IPS-NIHi11 (cell line): ENCODE measurements around the gene PIGB.
"Not testable (repeated sequence)": the region's sequence is repeated elsewhere in the genome, so short reads cannot be mapped to it uniquely, and the experiment has no call there.

Experiments
- DNase-seq: peaks from one replicate; pipeline ENCODE4 v3.0.0; 2012; ENCODE audit warnings: mixed read lengths, low spot score

The PIGB gene

GRCh38 chr15:55318588-55319494 is at the start of gene PIGB, which contains the start of gene PIGBOS1:
TSS of gene PIGB (plus strand) at chr15:55319222. CDS start at chr15:55319251, 29 bp downstream.
TSS of gene PIGBOS1 (minus strand) at chr15:55319123. CDS start at chr15:55317792, 1,331 bp downstream.
- peak; percentile 84 for DNase-seq

DNA sequence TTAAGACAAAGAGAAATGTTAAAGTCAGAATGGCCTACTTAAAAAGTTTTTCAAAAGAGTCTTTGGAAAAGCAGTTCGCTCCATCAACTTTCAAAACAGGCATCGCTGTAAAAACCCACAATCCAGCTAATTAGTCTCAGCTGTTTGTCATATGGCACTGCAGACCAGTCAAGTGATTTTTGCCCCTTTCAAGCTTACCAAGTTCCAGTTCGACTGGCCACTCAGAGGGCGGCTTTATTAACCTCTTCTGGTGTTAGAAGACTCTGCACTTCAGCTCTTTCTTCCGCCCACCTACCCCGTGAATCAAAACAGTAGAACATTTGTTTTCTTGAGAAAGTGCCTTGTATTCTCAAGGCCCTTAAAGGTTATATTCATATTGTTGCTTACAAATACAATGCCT is 48.7 kb upstream of the PIGB start:
- no peak for DNase-seq

DNA sequence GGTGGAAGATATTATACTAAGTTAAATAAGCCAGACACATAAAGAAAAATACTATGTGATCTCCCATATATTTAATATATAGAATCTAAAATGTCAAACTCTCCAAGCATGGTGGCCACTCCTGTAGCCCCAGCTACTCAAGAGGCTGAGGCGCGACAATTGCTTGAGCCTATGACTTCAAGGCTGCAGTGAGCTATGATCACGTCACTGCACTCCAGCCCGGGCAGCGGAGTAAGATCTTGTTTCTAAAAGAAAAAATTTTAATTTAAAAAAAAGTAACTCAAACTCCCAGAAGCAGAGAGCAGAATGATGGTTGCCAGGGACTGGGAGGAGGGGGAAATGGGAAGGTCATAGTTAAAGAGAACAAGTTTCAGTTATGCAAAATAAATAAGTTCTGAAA is 42.7 kb upstream of the PIGB start:
- no peak for DNase-seq

- DNase-seq, result no peak
Measured at GRCh38 chr15:55277116-55277564, 41.9 kb upstream of the PIGB start.

DNA sequence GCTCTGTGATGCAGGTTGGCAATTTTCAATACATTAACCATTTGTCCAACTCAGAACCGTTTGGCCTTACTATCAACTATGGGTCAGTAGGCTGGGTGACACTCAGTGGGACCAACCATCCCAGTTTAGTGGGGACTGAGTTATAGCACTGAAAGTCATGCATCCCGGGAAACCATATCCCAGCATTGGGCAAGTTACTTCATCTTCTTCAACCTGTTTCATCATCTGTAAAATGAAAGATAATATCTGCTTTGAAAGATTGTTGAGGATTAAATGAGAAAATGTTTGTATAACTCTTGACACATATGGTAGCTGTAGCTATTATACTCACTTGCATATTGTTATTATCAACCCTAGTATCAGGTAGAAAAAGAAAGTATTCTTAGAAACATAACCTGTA is 41.3 kb upstream of the PIGB start:
- DNase-seq, result no peak

DNA sequence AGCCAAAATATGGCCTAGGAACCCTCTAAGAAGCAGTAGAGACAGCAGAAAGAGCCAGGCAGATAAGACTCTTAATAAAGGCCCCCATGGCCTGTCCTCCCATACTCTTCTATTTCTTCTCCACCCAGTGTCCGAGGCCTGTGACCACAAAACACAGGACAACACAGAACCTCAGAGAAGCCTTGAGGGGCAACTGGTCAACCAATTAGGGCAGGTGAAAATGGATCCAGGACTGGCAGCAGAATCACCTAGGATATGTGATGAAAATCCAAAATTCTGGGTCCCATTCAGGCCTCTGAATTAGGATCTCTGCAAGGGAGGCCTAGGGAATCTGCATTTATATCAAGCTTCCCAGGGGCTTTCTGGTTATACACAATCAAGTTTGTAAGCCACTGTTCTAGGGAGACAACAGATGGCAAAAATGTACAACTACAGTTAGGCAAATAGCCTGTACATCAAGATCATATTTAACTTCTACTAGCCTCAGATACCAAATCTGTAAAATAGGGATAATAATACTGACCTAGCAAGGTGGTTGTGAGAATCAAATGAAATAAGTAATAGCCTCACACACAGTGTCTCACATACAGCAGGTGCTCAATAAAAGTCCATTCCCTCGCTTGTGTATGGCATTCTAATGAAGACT is 39.8 kb upstream of the PIGB start:
- no peak for DNase-seq

DNA sequence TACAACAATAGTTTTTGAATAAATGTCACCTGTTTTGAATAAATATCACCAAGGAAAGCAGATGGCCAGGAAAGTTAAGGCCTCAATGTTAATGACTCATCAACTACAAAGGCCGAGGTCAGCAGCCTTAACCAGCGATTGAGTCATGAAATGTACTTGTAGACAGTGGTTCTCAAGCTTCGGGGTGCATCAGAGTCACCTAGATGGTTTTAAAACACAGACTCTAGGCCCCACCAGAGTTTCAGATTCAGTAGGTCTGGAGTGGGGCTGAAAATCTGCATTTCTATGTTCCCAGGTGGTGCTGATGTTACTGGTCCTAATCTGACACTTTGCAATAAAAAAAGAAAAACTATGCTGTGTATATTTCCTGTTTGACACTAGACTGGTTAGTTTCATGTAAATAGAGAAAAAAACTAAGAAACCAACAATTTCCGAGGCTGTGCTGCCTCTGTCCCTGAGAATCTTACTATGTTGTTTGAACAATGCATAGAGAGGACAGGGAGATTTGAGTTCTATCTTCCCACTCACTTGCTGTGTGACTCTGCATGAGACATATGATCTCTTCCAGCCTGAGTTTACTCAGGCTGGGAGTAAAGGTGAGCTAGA is 39.2 kb upstream of the PIGB start:
- no peak for DNase-seq

DNA sequence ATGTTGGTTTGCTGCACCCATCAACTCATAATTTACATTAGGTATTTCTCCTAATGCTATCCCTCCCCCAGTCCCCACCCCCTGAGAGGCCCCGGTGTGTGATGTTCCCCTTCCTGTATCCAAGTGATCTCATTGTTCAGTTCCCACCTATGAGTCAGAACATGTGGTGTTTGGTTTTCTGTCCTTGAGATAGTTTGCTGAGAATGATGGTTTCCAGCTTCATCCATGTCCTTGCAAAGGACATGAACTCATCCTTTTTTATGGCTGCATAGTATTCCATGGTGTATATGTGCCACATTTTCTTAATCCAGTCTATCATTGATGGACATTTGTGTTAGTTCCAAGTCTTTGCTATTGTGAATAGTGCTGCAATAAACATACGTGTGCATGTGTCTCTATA is 38.4 kb upstream of the PIGB start:
- not testable (repeated sequence) for DNase-seq

DNA sequence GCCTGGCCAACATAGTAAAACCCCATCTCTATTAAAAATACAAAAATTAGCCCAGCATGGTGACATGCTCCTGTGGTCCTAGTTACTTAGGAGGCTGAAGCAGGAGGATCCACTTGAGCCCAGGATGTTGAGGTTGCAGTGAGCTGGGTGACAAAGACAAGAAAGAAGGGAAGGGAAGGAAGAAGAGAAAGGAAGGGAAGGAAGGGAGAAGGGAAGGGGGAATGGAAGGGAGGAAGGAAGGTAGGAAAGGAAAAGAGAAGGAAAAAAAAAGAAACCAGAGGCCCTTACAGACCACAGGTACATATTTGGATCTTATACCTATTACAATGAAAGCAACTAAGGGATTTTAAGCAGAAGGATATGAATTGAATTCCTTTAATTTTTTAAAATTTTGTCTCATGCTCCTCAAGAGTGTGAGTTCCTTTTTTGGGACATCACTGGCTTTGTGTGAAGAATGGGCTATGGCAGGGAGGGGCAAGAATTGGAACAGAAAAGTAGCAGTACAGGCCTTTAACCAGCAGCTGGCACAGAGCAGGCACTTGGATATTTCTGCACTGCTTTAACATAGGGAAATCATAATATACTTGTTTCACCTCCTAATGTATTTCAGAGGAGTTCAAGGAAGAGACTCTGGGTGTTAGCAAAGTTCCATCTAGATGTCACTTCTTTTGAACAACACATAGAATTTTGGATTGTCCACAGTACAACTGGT is 37.3 kb upstream of the PIGB start:
- no peak for DNase-seq

GRCh38 chr15:55282284-55282833 is 36.7 kb upstream of the PIGB start:
- DNase-seq, result no peak

GRCh38 chr15:55283379-55284147 is 35.5 kb upstream of the PIGB start:
- DNase-seq, result no peak

- no peak for DNase-seq
Measured at GRCh38 chr15:55284426-55284825, 34.6 kb upstream of the PIGB start.

- not testable (repeated sequence) for DNase-seq
Measured at GRCh38 chr15:55286442-55287189, 32.4 kb upstream of the PIGB start.

DNA sequence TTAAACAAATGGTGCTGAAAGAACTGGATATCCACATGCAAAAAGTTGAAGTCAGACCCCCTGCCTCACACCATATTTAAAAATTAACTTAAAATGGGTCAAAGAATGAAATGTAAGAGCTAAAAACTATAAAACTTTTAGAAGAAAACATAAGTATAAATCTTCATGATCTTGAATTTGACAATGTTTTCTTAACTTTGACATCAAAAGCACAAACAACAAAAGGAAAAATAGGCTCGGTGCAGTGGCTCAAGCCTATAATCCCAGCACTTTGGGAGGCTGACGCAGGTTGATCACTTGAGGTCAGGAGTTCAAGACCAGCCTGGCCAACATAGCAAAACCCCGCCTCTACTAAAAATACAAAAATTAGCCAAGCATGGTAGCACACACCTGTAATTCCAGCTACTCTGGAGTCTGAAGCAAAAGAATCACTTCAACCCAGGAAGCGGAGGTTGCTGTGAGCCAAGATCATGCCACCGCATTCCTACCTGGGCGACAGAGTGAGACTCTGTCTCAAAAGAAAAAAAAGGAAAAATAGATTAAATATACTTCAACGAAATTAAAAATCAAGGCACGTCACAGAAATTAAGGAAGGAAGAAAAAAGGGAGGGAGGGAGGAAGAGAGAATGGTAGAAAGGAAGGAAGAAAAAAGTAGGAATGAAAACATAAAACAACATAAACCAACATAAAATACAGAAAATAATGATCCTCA is 30.9 kb upstream of the PIGB start:
- no peak for DNase-seq

GRCh38 chr15:55289011-55289745 is 29.8 kb upstream of the PIGB start:
- peak; percentile 54 for DNase-seq

GRCh38 chr15:55289746-55290527 is 29.1 kb upstream of the PIGB start, which contains the start of gene RAB27A:
TSS of gene RAB27A (minus strand) at chr15:55289813. CDS start at chr15:55234934, 54,879 bp downstream.
- peak; percentile 86 for DNase-seq

DNA sequence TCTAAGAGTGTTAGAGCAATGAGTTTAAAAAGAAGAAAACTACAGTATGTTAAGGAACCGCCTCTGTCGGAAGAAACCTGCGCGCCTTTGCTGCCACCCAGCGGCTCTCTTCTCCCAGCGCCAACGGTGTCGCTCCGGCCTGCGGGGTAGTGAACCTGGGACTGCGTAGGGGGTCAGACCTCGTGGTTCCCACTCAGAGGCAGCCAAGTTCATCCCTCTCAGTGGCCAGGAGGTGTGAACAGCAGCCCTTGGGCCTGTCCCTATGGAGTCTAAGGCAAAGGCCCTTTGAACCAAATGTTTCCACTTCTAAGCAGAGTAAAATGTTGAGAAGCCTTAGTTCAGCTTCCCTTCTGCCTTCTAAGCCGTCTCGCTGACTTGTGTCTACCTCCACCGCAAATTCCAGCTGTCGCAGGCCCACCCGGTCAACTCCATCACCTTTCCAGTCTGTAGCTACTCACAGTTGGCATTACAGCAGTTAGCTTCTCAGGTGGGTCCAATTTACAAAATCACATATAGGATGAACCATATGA is 28.4 kb upstream of the PIGB start:
- peak; percentile 83 for DNase-seq

DNA sequence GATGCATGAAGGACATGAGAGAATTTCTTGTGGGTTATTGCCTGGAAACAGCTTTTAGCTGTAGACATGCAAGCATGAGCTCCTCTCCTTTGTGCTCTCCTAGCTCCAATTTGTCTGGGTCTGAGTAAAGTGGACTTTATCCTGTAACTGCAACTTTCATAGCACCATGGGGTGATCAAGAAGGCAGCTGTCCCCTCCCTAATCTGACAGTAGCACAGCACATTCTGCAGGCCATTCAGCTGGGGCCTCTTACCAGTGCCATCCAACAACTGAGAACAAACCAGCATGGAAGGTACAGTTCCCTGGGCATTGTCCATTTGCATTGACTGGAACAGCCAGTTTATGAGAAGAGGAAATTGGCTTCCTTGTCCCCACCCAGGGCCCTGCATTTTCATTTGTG is 21.7 kb upstream of the PIGB start:
- DNase-seq, result no peak
